GM23338 (cell line): ENCODE data around the gene CDH12. TPM values are rescaled to one million over a fixed set of nuclear protein-coding genes. Genes with fewer than 3 reads are reported as not detected.

Experiments
- CREB1 ChIP-seq: fragments of 250-450 bp; sonication (Bioruptor Pico); IDR thresholded peaks from 2 replicates; pipeline ENCODE4 v1.5.0; 2020; ENCODE audit warnings: low read depth, mild to moderate bottlenecking, moderate library complexity
- CTCF ChIP-seq, 2 experiments: fragments of 200-600 bp in 1 of 2; sonication (generic) in 1 of 2; conservative IDR thresholded peaks; 2 replicates each; pipeline versions ENCODE4 v1.5.1 to v1.6.1; 2016 to 2017; ENCODE audit warnings: antibody characterized with exemption in 2 of 2, low read depth in 2 of 2, mild to moderate bottlenecking in 2 of 2, moderate library complexity in 1 of 2
- ETS1 ChIP-seq: IDR thresholded peaks from 2 replicates; pipeline ENCODE4 v1.6.1; 2016; ENCODE audit warnings: antibody characterized with exemption
- EZH2 ChIP-seq: fragments of 200-600 bp; sonication (generic); IDR thresholded peaks from one replicate; pipeline ENCODE4 v1.8.0; 2017; ENCODE audit warnings: antibody characterized with exemption, mild to moderate bottlenecking, low read depth; ENCODE audit not compliant: unreplicated experiment
- JUNB ChIP-seq: IDR thresholded peaks from one replicate; pipeline ENCODE4 v1.6.1; 2016; ENCODE audit warnings: antibody characterized with exemption; ENCODE audit not compliant: unreplicated experiment
- NANOG ChIP-seq: IDR thresholded peaks from 2 replicates; pipeline ENCODE4 v1.6.1; 2016; ENCODE audit warnings: antibody characterized with exemption, borderline replicate concordance
- POLR2AphosphoS5 ChIP-seq: IDR thresholded peaks from 2 replicates; pipeline ENCODE4 v1.6.1; 2016; ENCODE audit warnings: antibody characterized with exemption, low read depth
- ZNF462 ChIP-seq: fragments of 250-450 bp; sonication (Bioruptor Pico); IDR thresholded peaks from 2 replicates; pipeline ENCODE4 v1.5.0; 2020; ENCODE audit warnings: mild to moderate bottlenecking, moderate library complexity
- polyA plus RNA-seq: library from polyadenylated mRNA; unstranded; fragments of >200 nt; fragmentation: Nextera tagmentation; extraction: Ambion mirVana; gene quantifications from 2 replicates; pipeline ENCODE4 v1.2.1, GENCODE V29; 2016
- total RNA-seq: library from RNA; depleted of rRNA; stranded (reverse); fragments of >200 nt; shearing (Covaris generic); gene quantifications from 2 replicates; pipeline ENCODE4 v1.2.3, GENCODE V29; 2014

CDH12 gene
- total and polyA plus RNA-seq, 2 experiments from 2014 or later, result not detected

- TF ChIP-seq ZNF462 (CRISPR knock-in tag) (no peak), POLR2AphosphoS5 (no peak), CREB1 (CRISPR knock-in tag) (no peak), CTCF (conservative IDR thresholded peaks at IDR 0.05; ENCODE audit: low read depth in 2 of 2) (no peak), JUNB (no peak), ETS1 (no peak), NANOG (no peak), EZH2 (no peak)
These were observed 1148.0 kb downstream of the CDH12 start (continued) for GRCh38 chr5:21704974-21705668.
